ENCODE results near the gene LRRC4C.

LRRC4C gene

DNA sequence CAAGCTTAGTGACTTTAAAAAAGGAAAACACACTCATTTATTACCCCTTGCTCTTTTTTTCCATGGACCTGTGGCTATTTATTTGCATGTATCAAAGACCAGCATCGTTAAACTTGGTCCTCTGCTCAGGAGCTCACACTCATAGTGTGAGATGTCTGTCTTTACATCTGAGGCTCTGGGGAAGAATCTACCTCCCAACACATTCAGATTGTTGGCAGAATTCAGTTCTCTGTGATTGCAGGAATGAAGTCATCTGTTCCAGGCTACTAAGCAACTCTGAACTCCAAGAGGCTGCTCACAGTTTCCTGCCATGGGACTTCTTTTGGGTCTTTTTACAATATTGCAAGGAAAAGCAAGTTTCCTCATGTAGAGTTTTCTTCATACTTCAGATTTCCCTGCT, 138.8 kb downstream of the LRRC4C start:
- no peak for DNase-seq

GRCh38 chr11:41320238-41320637, 139.2 kb downstream of the LRRC4C start:
- no peak for DNase-seq

DNA sequence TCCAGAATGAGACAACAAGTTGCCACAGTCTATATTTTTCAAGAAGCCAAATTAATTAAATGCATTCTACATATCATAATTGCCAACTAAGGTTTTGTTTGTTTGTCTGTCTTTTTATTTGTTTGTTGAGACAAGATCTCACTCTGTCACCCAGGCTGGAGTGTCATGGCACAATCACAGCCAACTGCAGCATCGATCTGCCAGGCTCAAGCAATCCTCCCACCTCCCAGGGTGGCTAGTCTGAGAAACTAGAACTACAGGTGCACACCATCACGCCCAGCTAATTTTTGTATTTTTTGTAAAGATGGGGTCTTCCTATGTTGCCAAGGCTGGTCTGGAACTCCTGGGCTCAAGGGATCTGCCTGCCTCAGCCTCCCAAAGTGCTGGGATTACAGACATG, 140.0 kb downstream of the LRRC4C start:
- DNase-seq: no peak

- DNase-seq: no peak
These were observed 142.7 kb downstream of the LRRC4C start for GRCh38 chr11:41316751-41317150.

GRCh38 chr11:41313226-41313625, 146.2 kb downstream of the LRRC4C start:
- DNase-seq: no peak

DNA sequence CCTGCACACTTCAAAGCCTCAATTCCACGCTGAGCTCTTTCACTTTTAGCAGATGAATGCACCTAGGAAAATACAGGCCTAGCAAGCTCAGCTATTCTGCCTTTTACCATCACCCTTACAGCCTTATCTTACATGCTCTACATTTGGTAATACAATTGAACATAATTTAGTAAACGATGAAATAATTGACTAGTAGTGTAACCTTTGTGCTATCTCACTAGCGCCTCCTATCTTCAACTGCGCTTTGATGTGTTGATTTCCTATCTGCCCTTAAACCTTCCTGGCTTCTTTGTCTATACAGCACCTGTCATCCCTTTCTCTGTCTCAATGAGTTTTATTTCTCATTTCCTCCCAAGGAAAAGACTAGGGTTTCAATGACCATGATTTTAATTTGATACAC, 149.7 kb downstream of the LRRC4C start:
- no peak for DNase-seq

DNA sequence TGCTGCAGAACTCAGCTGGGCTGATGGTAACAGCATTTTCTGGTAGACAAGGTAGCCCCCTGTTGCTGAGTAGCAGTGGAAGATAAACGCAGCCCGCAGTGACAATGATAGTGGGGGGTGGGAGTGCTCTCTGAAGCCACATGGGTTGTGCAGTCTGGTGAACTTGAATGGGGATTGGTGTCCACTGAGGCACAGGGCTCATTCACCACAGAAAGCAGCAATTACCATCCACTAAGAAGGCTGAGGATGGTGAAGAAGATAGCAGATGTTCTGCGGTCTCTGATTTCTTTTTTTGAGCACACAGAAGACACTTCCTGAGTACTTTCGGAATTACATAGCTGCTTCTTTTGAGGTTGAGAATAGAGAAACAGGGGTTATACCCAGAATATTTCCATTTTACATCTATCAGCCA, 150.3 kb downstream of the LRRC4C start:
- no peak for DNase-seq

- no peak for DNase-seq
These were observed 151.2 kb downstream of the LRRC4C start for GRCh38 chr11:41308286-41308685.

- no peak for DNase-seq
These were observed 152.0 kb downstream of the LRRC4C start for GRCh38 chr11:41307296-41308080.

- DNase-seq: no peak
These were observed 153.0 kb downstream of the LRRC4C start for GRCh38 chr11:41306431-41306830.

- DNase-seq: no peak
These were observed 158.4 kb downstream of the LRRC4C start for GRCh38 chr11:41301023-41301422.

DNA sequence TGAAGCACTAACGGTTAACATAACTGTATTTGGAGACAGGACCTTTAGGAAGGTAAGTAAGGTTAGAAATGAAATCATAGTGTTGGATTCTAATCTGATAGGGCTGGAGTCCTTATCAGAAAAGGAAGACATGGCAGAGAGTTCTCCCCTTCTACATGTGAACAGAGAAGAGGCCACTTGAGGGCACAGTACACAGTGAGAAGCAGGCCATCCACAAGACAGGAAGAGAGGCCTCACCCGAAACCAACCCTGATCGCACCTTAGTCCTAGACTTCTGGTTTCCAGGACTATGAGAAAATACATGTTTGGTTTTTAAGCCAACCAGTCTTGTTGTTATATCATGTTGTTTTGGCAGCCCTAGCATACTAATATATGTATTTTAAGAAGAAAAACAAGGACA, 170.0 kb downstream of the LRRC4C start:
- no peak for DNase-seq

DNA sequence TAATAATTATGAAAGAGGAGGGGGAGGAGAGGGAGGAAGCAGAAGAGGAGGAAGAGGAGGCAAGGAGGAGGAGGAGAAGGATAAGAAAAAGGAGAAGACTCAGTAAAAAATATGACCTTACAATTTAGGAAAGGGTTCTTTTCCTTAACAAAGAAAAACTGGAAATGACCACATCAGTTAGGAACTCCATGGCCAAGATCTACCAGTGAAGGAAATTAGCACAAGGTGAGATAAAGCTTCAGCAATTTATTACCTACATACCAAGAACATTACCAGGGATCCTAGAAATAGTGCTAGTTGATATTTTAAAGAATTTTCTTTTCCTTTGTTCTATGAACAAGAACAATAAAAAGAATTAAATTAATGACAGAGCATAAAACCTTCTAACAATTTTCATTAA, 172.7 kb downstream of the LRRC4C start:
- DNase-seq: no peak

GRCh38 chr11:41284354-41284753, 175.1 kb downstream of the LRRC4C start:
- no peak for DNase-seq

DNA sequence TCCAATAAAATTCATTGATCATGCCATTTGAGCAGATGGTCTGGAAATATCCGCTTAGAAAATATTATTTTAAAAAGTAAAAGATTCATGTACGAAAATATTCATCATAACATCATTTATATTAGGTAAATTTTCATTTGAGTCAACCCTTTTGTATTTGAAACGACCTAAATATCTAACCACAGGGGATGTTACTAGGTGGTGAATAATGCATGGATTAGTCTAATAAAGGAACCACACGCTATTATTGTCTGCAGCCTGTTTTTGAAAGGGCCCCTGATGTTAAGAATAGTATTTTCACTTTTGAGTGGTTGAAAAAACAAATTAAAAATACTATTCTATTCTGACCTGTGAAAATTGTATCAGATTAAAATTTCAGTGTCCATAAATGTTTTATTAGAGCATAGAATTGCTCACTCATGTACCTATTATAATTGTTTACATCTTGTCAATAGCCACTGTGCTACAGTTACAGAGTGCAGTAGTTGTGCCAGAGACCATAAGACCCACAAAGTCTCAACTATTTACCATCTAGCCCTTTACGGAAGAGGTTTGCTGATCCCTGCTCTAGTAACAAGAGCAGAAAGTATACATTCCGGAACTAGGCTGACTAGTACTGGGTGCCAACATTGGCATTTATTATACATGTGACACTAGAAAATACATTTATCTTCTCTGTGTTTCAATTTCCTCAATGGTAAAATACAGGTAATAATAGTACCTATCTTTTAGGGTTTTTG, 176.1 kb downstream of the LRRC4C start:
- no peak for DNase-seq

DNA sequence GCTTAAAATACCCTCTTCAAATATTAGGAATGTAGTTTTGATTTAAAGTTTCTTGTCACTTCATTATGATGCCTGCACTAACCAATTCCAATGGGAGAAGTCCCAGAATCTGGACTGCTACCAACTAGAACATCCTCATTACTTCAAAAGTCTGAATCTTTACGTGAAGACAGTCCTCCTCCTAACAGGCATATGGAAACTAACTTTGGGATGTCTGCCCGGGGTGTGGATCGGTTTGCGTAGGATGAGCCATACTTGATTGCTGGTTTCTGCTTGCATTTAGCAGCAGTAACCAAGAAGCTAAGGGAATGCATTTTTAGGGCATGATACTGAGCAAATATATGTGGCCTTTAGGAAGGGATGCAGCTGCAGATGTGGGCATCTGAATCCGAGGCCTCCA, 177.1 kb downstream of the LRRC4C start:
- no peak for DNase-seq

GRCh38 chr11:41281131-41281742, 178.2 kb downstream of the LRRC4C start:
- DNase-seq: no peak

GRCh38 chr11:41274831-41275230, 184.6 kb downstream of the LRRC4C start:
- DNase-seq: no peak

- no peak for DNase-seq
These were observed 185.5 kb downstream of the LRRC4C start for GRCh38 chr11:41273908-41274307.

GRCh38 chr11:41267451-41267850, 192.0 kb downstream of the LRRC4C start:
- DNase-seq: no peak

DNA sequence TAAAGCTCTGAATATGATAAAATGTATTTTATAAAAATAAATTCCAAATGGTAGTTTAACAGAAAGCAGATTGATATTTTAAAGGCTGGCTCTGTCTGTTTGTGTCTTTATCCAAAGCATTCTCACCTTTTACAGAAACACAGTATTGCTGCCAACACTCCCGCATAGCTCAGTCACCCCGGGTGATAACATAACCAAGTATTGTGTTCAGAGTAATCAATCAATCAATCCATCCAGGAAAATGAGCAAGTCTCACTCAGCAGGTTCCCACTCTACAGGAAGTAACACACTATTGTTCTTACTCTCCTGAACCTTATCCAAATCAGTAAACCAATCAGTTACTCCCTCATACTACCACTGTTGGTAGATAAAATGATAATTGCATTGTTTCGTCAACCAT, 203.4 kb downstream of the LRRC4C start:
- DNase-seq: no peak

- no peak for DNase-seq
These were observed 204.5 kb downstream of the LRRC4C start for GRCh38 chr11:41254966-41255365.

- DNase-seq: no peak
These were observed 209.0 kb downstream of the LRRC4C start for GRCh38 chr11:41250408-41250935.

- no peak for DNase-seq
These were observed 211.8 kb downstream of the LRRC4C start for GRCh38 chr11:41247621-41248020.
